ENCODE data around the gene CPM. TPM values are rescaled to one million over a fixed set of nuclear protein-coding genes. Genes with fewer than 3 reads are reported as not detected.
A peak's percentile ranks its signal among the peaks of the same experiment; 100 is the strongest.

CPM gene
- polyA plus RNA-seq, 1 donor (not counting 4 experiments of a cell fraction or from before 2014, with no cell fraction given): 2.5 TPM

DNA sequence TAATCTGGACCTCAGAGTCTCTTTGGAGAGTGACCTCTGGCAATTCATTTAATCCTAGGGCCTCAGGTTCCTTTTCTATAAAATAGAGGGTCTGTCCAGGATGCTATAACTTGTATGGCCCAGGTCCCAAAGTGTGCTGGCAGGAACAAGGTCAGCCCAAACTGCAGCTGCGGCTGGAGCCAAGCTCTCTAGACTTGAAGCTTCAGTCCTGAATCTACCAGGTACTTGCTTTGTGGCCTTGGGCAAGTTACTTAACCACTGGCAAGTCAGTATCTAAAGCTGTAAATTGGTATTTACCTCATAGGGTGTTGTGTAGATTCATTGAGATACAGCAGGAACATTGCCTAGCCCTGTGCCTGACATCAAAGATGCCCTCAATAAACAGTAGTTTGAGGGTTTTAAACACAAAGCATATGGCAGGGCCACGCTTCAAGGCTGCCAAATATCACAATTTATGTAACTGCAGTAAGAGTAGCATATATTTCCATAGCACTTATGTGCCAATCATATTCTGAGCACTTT lies 21.7 kb downstream of the CPM start:
- Histone ChIP-seq H3K27ac (ENCODE audit: control insufficient read depth, insufficient read depth, low read length) (no peak overlapping the region), H3K4me2 (ENCODE audit: control insufficient read depth, extremely low read depth, insufficient read depth, low read depth, low read length) (no peak overlapping the region), H3K9me1 (ENCODE audit: control insufficient read depth, extremely low read depth, insufficient read depth, low read length) (no peaks in the 10 kb centered on the region), H4K20me1 (ENCODE audit: control insufficient read depth, extremely low read depth, insufficient read depth, low read length) (no peaks in the 10 kb centered on the region), H3K4me3 (ENCODE audit: control insufficient read depth in 2 of 3, extremely low read depth in 1 of 3, insufficient read depth in 2 of 3, low read depth in 1 of 3, low read length in 3 of 3) (no peak overlapping the region), H3K9me3 (ENCODE audit: control insufficient read depth, low read depth, low read length) (no peaks in the 10 kb centered on the region), H3K4me1 (ENCODE audit: control insufficient read depth, extremely low read depth, insufficient read depth, low read length) (peaks cover 15% of the 10 kb centered on the region), H3K9ac (ENCODE audit: control insufficient read depth, extremely low read depth, insufficient read depth, low read length) (no peak overlapping the region), H3K79me2 (ENCODE audit: control insufficient read depth, insufficient read depth, low read length) (no peaks in the 10 kb centered on the region), H2AFZ (ENCODE audit: control insufficient read depth, low read length) (no peak overlapping the region), H3K27me3 (ENCODE audit: control insufficient read depth, extremely low read depth, insufficient read depth, low read length) (no peaks in the 10 kb centered on the region), H3K36me3 (ENCODE audit: control insufficient read depth in 2 of 2, extremely low read depth in 1 of 2, insufficient read depth in 2 of 2, low read length in 2 of 2) (no peaks in the 10 kb centered on the region)
- dilution Hi-C loops (cut with MboI; ENCODE audit: extremely low pct_ligation_motif_present, low sequenced_read_pairs): no loop called here
- peak; percentile 60 for FAIRE-seq
- no peak for DNase-seq (ENCODE audit: low read depth, low spot score)
- TF ChIP-seq EZH2 (IDR thresholded peaks at IDR 0.05; ENCODE audit: low read length): no peak
- TF ChIP-seq, protein P1, sequence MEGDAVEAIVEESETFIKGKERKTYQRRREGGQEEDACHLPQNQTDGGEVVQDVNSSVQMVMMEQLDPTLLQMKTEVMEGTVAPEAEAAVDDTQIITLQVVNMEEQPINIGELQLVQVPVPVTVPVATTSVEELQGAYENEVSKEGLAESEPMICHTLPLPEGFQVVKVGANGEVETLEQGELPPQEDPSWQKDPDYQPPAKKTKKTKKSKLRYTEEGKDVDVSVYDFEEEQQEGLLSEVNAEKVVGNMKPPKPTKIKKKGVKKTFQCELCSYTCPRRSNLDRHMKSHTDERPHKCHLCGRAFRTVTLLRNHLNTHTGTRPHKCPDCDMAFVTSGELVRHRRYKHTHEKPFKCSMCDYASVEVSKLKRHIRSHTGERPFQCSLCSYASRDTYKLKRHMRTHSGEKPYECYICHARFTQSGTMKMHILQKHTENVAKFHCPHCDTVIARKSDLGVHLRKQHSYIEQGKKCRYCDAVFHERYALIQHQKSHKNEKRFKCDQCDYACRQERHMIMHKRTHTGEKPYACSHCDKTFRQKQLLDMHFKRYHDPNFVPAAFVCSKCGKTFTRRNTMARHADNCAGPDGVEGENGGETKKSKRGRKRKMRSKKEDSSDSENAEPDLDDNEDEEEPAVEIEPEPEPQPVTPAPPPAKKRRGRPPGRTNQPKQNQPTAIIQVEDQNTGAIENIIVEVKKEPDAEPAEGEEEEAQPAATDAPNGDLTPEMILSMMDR (optimal IDR thresholded peaks at IDR 0.05 in 1 of 3, IDR thresholded peaks at IDR 0.05 in 1 of 3, conservative IDR thresholded peaks at IDR 0.05 in 1 of 3; ENCODE audit: extremely low read depth in 1 of 3, insufficient read depth in 2 of 3, low read length in 3 of 3): no peak

DNA sequence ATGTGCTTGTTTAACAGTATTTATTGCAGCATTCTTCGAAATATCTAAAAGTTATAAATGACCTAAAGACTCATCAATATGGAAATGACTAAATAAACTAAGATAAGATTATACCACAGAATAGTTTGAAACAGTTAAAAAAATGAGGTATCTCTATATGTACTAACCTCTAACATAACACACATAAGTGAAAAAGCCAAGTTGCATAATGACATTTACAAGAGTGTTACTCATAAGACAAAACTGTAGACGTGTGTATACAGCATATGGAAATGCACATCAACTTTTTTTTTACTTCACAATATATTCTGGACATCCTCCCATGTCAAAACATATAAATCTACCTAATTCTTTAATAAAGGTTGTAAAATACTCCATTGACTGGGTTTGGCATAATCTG lies 22.8 kb downstream of the CPM start:
- FAIRE-seq (no peak), DNase-seq (ENCODE audit: low read depth, low spot score) (no peak)
- no peak overlapping the region for H3K9ac ChIP-seq (ENCODE audit: control insufficient read depth, extremely low read depth, insufficient read depth, low read length)
- peaks cover 8% of the 10 kb centered on the region for H3K4me1 ChIP-seq (ENCODE audit: control insufficient read depth, extremely low read depth, insufficient read depth, low read length)
- no peaks in the 10 kb centered on the region for H4K20me1 ChIP-seq (ENCODE audit: control insufficient read depth, extremely low read depth, insufficient read depth, low read length)
- H3K27ac ChIP-seq (ENCODE audit: control insufficient read depth, insufficient read depth, low read length): no peak overlapping the region
- H3K79me2 ChIP-seq (ENCODE audit: control insufficient read depth, insufficient read depth, low read length): no peaks in the 10 kb centered on the region
- dilution Hi-C loops (cut with MboI; ENCODE audit: extremely low pct_ligation_motif_present, low sequenced_read_pairs): no loop called here
- no peak overlapping the region for H3K4me2 ChIP-seq (ENCODE audit: control insufficient read depth, extremely low read depth, insufficient read depth, low read depth, low read length)
- H3K9me1 ChIP-seq (ENCODE audit: control insufficient read depth, extremely low read depth, insufficient read depth, low read length): no peaks in the 10 kb centered on the region
- no peak overlapping the region for H3K4me3 ChIP-seq (ENCODE audit: control insufficient read depth in 2 of 3, extremely low read depth in 1 of 3, insufficient read depth in 2 of 3, low read depth in 1 of 3, low read length in 3 of 3)
- TF ChIP-seq, protein P1 (optimal IDR thresholded peaks at IDR 0.05 in 1 of 3, IDR thresholded peaks at IDR 0.05 in 1 of 3, conservative IDR thresholded peaks at IDR 0.05 in 1 of 3; ENCODE audit: extremely low read depth in 1 of 3, insufficient read depth in 2 of 3, low read length in 3 of 3): no peak
- TF ChIP-seq EZH2 (IDR thresholded peaks at IDR 0.05; ENCODE audit: low read length): no peak
- H3K27me3 ChIP-seq (ENCODE audit: control insufficient read depth, extremely low read depth, insufficient read depth, low read length): no peaks in the 10 kb centered on the region
- H3K36me3 ChIP-seq (ENCODE audit: control insufficient read depth in 2 of 2, extremely low read depth in 1 of 2, insufficient read depth in 2 of 2, low read length in 2 of 2): no peaks in the 10 kb centered on the region
- H3K9me3 ChIP-seq (ENCODE audit: control insufficient read depth, low read depth, low read length): no peaks in the 10 kb centered on the region
- no peak overlapping the region for H2AFZ ChIP-seq (ENCODE audit: control insufficient read depth, low read length)

Data from keratinocyte (primary cell).